GM19238 (cell line): ENCODE measurements around the gene LALBA.
"Not testable (repeated sequence)": the region's sequence is repeated elsewhere in the genome, so short reads cannot be mapped to it uniquely, and the experiment has no call there.

Source experiments
- DNase-seq: peaks from one replicate; pipeline ENCODE4 v3.0.0; 2011; ENCODE audit warnings: low spot score; ENCODE audit not compliant: insufficient read length

LALBA gene

DNA sequence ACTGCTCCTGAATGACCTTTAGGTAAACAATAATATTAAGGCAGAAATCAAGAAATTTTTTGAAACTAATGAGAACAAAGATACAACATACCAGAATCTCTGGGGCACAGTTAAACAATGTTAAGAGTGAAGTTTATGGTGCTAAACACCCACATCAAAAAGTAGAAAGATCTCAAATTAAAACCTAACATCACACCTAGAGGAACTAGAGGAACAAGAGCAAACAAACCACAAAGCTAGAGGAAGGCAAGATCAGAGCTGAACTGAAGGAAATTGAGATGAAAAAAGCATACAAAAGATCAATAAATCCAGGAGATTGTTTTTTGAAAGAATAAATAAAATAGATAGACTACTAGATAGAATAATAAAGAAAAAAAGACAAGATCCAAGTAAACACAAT lies 37.2 kb downstream of the LALBA start:
- no peak for DNase-seq

DNA sequence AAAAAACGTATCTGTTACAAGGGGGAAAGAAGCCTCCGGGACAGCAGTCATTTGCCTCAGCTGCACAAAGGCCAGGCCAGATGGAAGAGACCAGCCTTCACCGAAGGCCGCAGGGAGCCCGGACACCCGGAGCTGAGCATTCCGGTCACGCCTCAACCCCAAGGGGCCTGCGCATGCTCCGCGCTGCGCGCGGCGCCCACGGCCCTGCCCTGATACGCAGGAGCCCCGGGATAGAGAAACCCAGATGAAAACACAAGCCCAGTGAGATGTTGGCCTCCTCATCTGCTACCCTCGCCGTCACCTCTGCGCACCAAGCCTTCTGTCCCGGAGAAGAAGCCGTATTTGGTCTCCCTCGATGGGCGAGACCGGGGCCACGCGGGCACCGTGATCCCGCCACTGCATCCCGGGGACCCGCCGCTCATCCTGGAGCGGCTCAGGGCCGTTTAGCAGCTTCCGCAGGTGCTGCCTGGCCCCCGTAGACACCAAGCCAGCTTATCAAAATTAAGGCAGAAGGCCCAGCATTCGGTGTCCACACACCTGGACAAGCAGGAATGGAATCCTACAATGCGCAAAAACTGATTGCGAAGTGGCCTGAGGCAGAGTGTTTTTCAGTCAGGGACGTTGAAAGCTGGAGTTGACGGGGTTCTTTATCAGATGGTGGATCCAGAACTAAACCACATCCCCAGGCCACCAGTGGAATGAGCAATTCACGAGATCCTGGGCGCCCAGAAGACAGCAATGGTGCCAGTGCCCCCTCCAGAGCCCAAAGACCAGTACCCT lies 41.8 kb downstream of the LALBA start:
- no peak for DNase-seq

DNA sequence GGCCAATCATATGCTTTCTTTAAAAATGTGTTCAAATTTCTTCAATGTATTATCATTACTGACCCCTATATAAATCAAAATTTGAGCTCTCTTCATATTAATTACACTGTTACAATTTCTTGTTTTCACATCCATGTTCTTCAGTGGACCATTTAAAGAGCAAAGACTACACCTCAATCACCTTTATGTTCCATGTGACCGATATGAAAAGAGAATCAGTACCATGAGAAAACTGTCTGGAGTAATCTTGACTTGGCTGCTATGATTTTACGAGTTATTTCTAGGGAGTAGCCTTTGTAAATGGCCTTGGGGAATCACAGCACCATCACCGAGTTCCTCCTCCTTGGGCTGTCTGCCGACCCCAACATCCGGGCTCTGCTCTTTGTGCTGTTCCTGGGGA lies 44.5 kb downstream of the LALBA start, which contains the start of gene OR8S1:
Gene OR8S1 (plus strand): TSS at position 301 of the 400 bp plus-strand sequence. CDS start 0 bp downstream, at position 301.
- DNase-seq, result no peak

- DNase-seq, result not testable (repeated sequence)
These were observed 49.5 kb downstream of the LALBA start for GRCh38 chr12:48520381-48520780.
